DND-41 (cell line): ENCODE measurements around the gene COL4A2.

Experiments used
- EZH2 ChIP-seq: IDR thresholded peaks from 3 replicates; pipeline ENCODE4 v1.6.1; 2012; ENCODE audit warnings: borderline replicate concordance, low read depth, mild to moderate bottlenecking, moderate library complexity, low read length, inconsistent platforms; ENCODE audit not compliant: severe bottlenecking
- TF ChIP-seq, protein P1 (sequence below): IDR thresholded peaks from 2 replicates; pipeline ENCODE4 v1.5.1; 2012; ENCODE audit warnings: borderline replicate concordance, low read length, moderate library complexity, mild to moderate bottlenecking; ENCODE audit not compliant: poor library complexity, severe bottlenecking; ENCODE audit errors: extremely low read depth

DNA sequence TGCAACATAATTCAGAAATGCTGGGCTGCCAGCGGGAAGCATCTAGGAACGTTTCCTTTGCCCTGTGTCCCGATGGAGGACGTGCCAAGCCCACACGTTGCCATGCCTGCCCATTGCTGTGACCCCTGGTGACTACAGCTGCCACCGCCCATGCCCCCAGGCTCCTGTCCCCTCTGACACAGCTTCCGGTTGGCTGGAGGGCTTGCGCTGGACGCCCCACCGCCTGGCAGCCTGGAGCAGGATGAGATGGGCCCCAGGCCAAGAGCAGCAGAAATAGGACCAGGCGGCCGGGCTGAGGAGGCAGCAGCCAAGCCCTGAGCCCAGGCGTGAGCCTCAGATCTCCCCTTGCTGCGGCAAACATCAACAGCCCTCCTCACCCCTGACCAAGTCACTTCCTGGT is 125.9 kb downstream of the COL4A2 start:
- TF ChIP-seq, protein P1, sequence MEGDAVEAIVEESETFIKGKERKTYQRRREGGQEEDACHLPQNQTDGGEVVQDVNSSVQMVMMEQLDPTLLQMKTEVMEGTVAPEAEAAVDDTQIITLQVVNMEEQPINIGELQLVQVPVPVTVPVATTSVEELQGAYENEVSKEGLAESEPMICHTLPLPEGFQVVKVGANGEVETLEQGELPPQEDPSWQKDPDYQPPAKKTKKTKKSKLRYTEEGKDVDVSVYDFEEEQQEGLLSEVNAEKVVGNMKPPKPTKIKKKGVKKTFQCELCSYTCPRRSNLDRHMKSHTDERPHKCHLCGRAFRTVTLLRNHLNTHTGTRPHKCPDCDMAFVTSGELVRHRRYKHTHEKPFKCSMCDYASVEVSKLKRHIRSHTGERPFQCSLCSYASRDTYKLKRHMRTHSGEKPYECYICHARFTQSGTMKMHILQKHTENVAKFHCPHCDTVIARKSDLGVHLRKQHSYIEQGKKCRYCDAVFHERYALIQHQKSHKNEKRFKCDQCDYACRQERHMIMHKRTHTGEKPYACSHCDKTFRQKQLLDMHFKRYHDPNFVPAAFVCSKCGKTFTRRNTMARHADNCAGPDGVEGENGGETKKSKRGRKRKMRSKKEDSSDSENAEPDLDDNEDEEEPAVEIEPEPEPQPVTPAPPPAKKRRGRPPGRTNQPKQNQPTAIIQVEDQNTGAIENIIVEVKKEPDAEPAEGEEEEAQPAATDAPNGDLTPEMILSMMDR, result no peak
- TF ChIP-seq EZH2, result no peak
